K562 (cell line): ENCODE results near the gene CYRIA. TPM values are rescaled to one million over a fixed set of nuclear protein-coding genes. Genes with fewer than 3 reads are reported as not detected.
A peak's percentile ranks its signal among the peaks of the same experiment; 100 is the strongest.

Experiments used
- ATAC-seq: fragments of 200-7000 bp; cut with Tn5 transposase; 3 replicates; pipeline ENCODE4 v1.9.1; 2020; ENCODE audit warnings: moderate library complexity
- BruUV-seq: library from RNA; stranded (reverse); fragments of 400-500 nt; replicated peaks from 2 replicates; lab custom pipeline; 2021; lab: Mats Ljungman, UMichigan
- CTCF ChIA-PET: fragments of 300-600 bp; formaldehyde crosslinking; extraction: SDS; loops from one replicate; lab custom pipeline; 2021; ENCODE audit warnings: low intra/inter-chr PET ratio; lab: Yijun Ruan, JAX
- POLR2A ChIA-PET: fragments of 300-600, 350-650 bp; sonication (Branson Sonifier 250); formaldehyde crosslinking; extraction: SDS; loops from one replicate; lab custom pipeline; 2021; ENCODE audit warnings: antibody characterized with exemption, inconsistent platforms; lab: Yijun Ruan, JAX
- DNase-seq, 4 experiments: peaks; one replicate each; pipeline versions ENCODE4 v3.0.0 to v3.0.0-alpha.2; 2011 to 2018; ENCODE audit warnings: low spot score in 3 of 4, mixed read lengths in 3 of 4; ENCODE audit errors: extremely low read depth in 1 of 4
- FAIRE-seq: peaks from 2 replicates; lab custom pipeline; 2011; peaks lifted over from hg19 to GRCh38; lab: Jason Lieb, UNC
- H2AFZ ChIP-seq: 2 replicates; pipeline ENCODE4 v1.6.0; 2011; ENCODE audit warnings: low read depth, low read length, control low read depth, inconsistent platforms
- H3K27ac ChIP-seq: fragments of 200-600 bp; 3 replicates; pipeline ENCODE4 v1.8.0; 2011; ENCODE audit warnings: low read depth, mild to moderate bottlenecking, control low read depth, inconsistent platforms, low read length, moderate library complexity, mixed read lengths; ENCODE audit errors: extremely low read depth
- H3K27me3 ChIP-seq, 2 experiments: fragments of 300-600 bp in 1 of 2; 2 replicates in 1 of 2; 3 replicates in 1 of 2; pipeline versions ENCODE4 v1.6.0 to v1.8.0; 2011; ENCODE audit warnings: inconsistent platforms in 2 of 2, low read length in 2 of 2, mild to moderate bottlenecking in 1 of 2, mixed read lengths in 1 of 2, moderate library complexity in 1 of 2; ENCODE audit not compliant: control insufficient read depth in 2 of 2, insufficient read depth in 2 of 2
- H3K36me3 ChIP-seq: fragments of 300-600 bp; 3 replicates; pipeline ENCODE4 v1.8.0; 2011; ENCODE audit warnings: mild to moderate bottlenecking, low read length, inconsistent platforms; ENCODE audit not compliant: control insufficient read depth, insufficient read depth
- H3K4me1 ChIP-seq, 2 experiments: fragments of 200-600 bp in 1 of 2; replicated peaks in 1 of 2; 2 replicates in 1 of 2; 3 replicates in 1 of 2; pipeline versions ENCODE4 v1.5.1 to v1.8.0; 2011; ENCODE audit warnings: inconsistent platforms in 2 of 2, low read length in 2 of 2, mild to moderate bottlenecking in 1 of 2, mixed read lengths in 1 of 2, moderate library complexity in 1 of 2; ENCODE audit not compliant: control insufficient read depth in 2 of 2, insufficient read depth in 2 of 2
- H3K4me2 ChIP-seq: 2 replicates; pipeline ENCODE4 v1.6.1; 2011; ENCODE audit warnings: low read length, control low read depth, inconsistent platforms, mixed read lengths; ENCODE audit not compliant: insufficient read depth
- H3K4me3 ChIP-seq: fragments of 200-600 bp; sonication (generic), shearing (Covaris generic); 2 replicates; pipeline ENCODE4 v1.5.1; 2016; ENCODE audit warnings: control low read depth, inconsistent platforms
- H3K79me2 ChIP-seq: fragments of 200-600 bp; 3 replicates; pipeline ENCODE4 v1.8.0; 2011; ENCODE audit warnings: low read length, inconsistent platforms; ENCODE audit not compliant: control insufficient read depth, insufficient read depth
- H3K9ac ChIP-seq, 2 experiments: 2 replicates each; pipeline versions ENCODE4 v1.6.0 to v1.6.1; 2011; ENCODE audit warnings: low read depth in 2 of 2, low read length in 2 of 2, control low read depth in 1 of 2, inconsistent platforms in 1 of 2, mild to moderate bottlenecking in 1 of 2, mixed read lengths in 1 of 2; ENCODE audit not compliant: insufficient read depth in 1 of 2
- H3K9me1 ChIP-seq: one replicate; pipeline ENCODE4 v1.6.0; 2011; ENCODE audit warnings: inconsistent platforms, mild to moderate bottlenecking, low read length, moderate library complexity; ENCODE audit not compliant: control insufficient read depth, insufficient read depth
- H3K9me3 ChIP-seq: replicated peaks from 2 replicates; pipeline ENCODE4 v1.5.1; 2011; ENCODE audit warnings: low read depth, low read length, inconsistent platforms; ENCODE audit not compliant: control insufficient read depth, insufficient read depth
- H4K20me1 ChIP-seq: replicated peaks from 2 replicates; pipeline ENCODE4 v1.6.1; 2011; ENCODE audit warnings: low read length, inconsistent platforms, mixed read lengths; ENCODE audit not compliant: control insufficient read depth, insufficient read depth
- EZH2 ChIP-seq: IDR thresholded peaks from 2 replicates; pipeline ENCODE4 v1.6.1; 2012; ENCODE audit warnings: low read depth, mild to moderate bottlenecking, inconsistent platforms, low read length, borderline replicate concordance
- FOXO4 ChIP-seq: fragments of 450-650 bp; formaldehyde crosslinking; IDR thresholded peaks from 2 replicates; pipeline ENCODE4 v1.4.0; 2020; ENCODE audit warnings: mild to moderate bottlenecking, moderate library complexity
- HCFC1 ChIP-seq: IDR thresholded peaks from 2 replicates; pipeline ENCODE4 v1.6.1; 2012; ENCODE audit warnings: low read depth, low read length, improper control_type of control experiment
- HDAC8 ChIP-seq: fragments of 450-650 bp; IDR thresholded peaks from 2 replicates; pipeline ENCODE4 v1.6.1; 2016; ENCODE audit warnings: mild to moderate bottlenecking, missing genetic modification characterization, moderate library complexity, missing compliant biosample characterization
- TFE3 ChIP-seq: fragments of 450-650 bp; formaldehyde crosslinking; IDR thresholded peaks from 2 replicates; pipeline ENCODE4 v1.4.0; 2020; ENCODE audit warnings: mild to moderate bottlenecking, mixed read lengths
- ZNF75A ChIP-seq: fragments of 450-650 bp; formaldehyde crosslinking; IDR thresholded peaks from 2 replicates; pipeline ENCODE4 v1.4.0; 2020; ENCODE audit warnings: mild to moderate bottlenecking
- ZNF764 ChIP-seq: fragments of 250-450 bp; sonication (Bioruptor Pico); IDR thresholded peaks from 2 replicates; pipeline ENCODE4 v1.4.0; 2020; ENCODE audit warnings: low read depth, mild to moderate bottlenecking, moderate library complexity
- WGBS: fragments of 100-300 bp; shearing (Covaris generic); methylation state at CpG from one replicate; pipeline ENCODE4 v1.1.6; 2016; ENCODE audit warnings: low coverage, mixed read lengths; ENCODE audit not compliant: insufficient coverage; ENCODE audit errors: missing lambda C conversion rate; 5-methylcytosine and 5-hydroxymethylcytosine counted together
- in situ Hi-C: fragments of 300-500 bp; cut with MboI; formaldehyde crosslinking; loops from 4 replicates; pipeline ENCODE4 v1.15.0; 2018; ENCODE audit warnings: inconsistent platforms, mixed read lengths
- intact Hi-C: fragments of 100-400 bp; cut with micrococcal nuclease; formaldehyde crosslinking; loops from 2 replicates; pipeline ENCODE4 v1.14.2; 2022
- polyA plus RNA-seq, 8 experiments: library from polyadenylated mRNA; depleted of rRNA in 4 of 8; stranded (reverse) in 5 of 8; unstranded in 3 of 8; fragments of >200 nt; fragmentation: Nextera tagmentation in 2 of 8; fragmentation: Illumina TruSeq in 1 of 8; extraction: Ambion mirVana in 2 of 8; extraction: Trizol in 1 of 8; gene quantifications; 2 replicates each; pipeline versions ENCODE4 v1.2.1 to v1.2.3, GENCODE V29; 2011 to 2014; ENCODE audit warnings: inconsistent platforms in 1 of 8, missing spikeins in 1 of 8
- total RNA-seq, 7 experiments: library from RNA; depleted of rRNA in 6 of 7; stranded (reverse); fragments of >200 nt in 6 of 7; fragmentation: Illumina TruSeq in 2 of 7; extraction: Trizol in 2 of 7; gene quantifications; 2 replicates each; pipeline versions ENCODE4 v1.2.1 to v1.2.3, GENCODE V29; 2011 to 2021; ENCODE audit warnings: low replicate concordance in 1 of 7
- TF ChIP-seq, protein P1 (sequence below): sonication (generic); formaldehyde crosslinking; IDR thresholded peaks from 2 replicates; pipeline ENCODE4 v1.5.0; 2020; ENCODE audit warnings: missing genetic modification reagents
- TF ChIP-seq, protein P2 (sequence below): fragments of 250-450 bp; sonication (Bioruptor Pico); IDR thresholded peaks from 2 replicates; pipeline ENCODE4 v1.5.0; 2021
- TF ChIP-seq, protein P3 (sequence below), 2 experiments: IDR thresholded peaks; 2 replicates each; pipeline ENCODE4 v1.6.1; 2011; ENCODE audit warnings: borderline replicate concordance in 1 of 2, control low read depth in 1 of 2, low read depth in 1 of 2, low read length in 1 of 2, mild to moderate bottlenecking in 1 of 2, mixed read lengths in 1 of 2, moderate library complexity in 1 of 2; ENCODE audit not compliant: insufficient read depth in 1 of 2, insufficient read length in 1 of 2, poor library complexity in 1 of 2, severe bottlenecking in 1 of 2; ENCODE audit errors: extremely low read depth in 1 of 2

The CYRIA gene
- total and polyA plus RNA-seq, 9 of the 15 experiments (the other 6 are each of a cell fraction or from before 2014, with no cell fraction given): 0.84 to 5.6 (median 3.0) TPM

DNA sequence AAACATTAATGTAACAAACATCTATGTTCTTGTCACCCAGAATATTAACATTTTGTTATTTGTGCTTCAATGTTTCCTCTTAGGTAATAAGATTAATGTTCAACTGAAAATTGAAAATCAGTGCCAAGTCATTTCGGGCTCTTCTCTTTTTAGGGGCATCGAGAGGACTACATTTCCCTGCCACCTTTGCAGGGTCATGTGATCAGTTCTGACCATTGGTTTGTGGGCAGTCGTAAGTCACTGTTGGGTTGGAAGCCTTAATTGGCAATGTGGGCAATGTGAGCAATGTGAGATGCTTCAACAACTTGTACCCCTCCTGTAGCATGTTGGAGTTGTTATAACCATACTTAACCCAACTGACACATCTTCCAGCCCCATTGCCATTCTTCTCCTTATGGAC, 10.1 kb upstream of the CYRIA start:
- Histone ChIP-seq H3K4me1 (no peaks in the 10 kb centered on the region), H3K36me3 (no peaks in the 10 kb centered on the region), H2AFZ (no peak overlapping the region), H3K9me3 (peaks cover 2% of the 10 kb centered on the region; the same call in 1 of the 2 replicates), H4K20me1 (no peaks in the 10 kb centered on the region), H3K79me2 (no peaks in the 10 kb centered on the region), H3K4me2 (no peak overlapping the region), H3K27ac (no peak overlapping the region), H3K9me1 (no peaks in the 10 kb centered on the region), H3K9ac (no peak overlapping the region), H3K4me3 (no peak overlapping the region), H3K27me3 (no peaks in the 10 kb centered on the region)
- FAIRE-seq (no peak), ATAC-seq (no peak), DNase-seq (no peak)
- ChIA-PET POLR2A (no interaction called here), CTCF (no interaction called here)
- WGBS: 0% methylated on average over 3 of the region's 3 CpGs
- no TSS peak for BruUV-seq
- TF ChIP-seq TFE3 (CRISPR knock-in tag) (peak; percentile 73), ZNF75A (CRISPR knock-in tag) (no peak), HCFC1 (peak; percentile 29; the same call in 1 of the 2 replicates), ZNF764 (CRISPR knock-in tag) (no peak), EZH2 (no peak), HDAC8 (tag) (no peak), FOXO4 (CRISPR knock-in tag) (no peak)
- TF ChIP-seq, protein P1, sequence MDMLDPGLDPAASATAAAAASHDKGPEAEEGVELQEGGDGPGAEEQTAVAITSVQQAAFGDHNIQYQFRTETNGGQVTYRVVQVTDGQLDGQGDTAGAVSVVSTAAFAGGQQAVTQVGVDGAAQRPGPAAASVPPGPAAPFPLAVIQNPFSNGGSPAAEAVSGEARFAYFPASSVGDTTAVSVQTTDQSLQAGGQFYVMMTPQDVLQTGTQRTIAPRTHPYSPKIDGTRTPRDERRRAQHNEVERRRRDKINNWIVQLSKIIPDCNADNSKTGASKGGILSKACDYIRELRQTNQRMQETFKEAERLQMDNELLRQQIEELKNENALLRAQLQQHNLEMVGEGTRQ (CRISPR knock-in tag): peak; percentile 64; the same call in 1 of the 2 replicates
- TF ChIP-seq, protein P2, sequence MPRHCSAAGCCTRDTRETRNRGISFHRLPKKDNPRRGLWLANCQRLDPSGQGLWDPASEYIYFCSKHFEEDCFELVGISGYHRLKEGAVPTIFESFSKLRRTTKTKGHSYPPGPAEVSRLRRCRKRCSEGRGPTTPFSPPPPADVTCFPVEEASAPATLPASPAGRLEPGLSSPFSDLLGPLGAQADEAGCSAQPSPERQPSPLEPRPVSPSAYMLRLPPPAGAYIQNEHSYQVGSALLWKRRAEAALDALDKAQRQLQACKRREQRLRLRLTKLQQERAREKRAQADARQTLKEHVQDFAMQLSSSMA (CRISPR knock-in tag): no peak
- TF ChIP-seq, protein P3, sequence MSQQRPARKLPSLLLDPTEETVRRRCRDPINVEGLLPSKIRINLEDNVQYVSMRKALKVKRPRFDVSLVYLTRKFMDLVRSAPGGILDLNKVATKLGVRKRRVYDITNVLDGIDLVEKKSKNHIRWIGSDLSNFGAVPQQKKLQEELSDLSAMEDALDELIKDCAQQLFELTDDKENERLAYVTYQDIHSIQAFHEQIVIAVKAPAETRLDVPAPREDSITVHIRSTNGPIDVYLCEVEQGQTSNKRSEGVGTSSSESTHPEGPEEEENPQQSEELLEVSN (IDR thresholded peaks at IDR 0.05; ENCODE audit: borderline replicate concordance in 1 of 2, extremely low read depth in 1 of 2, insufficient read depth in 1 of 2, insufficient read length in 1 of 2, low read depth in 1 of 2, low read length in 1 of 2, poor library complexity in 1 of 2, severe bottlenecking in 1 of 2): no peak
- intact Hi-C loops (no loop called here), in situ Hi-C loops (no loop called here)
